ENCODE results near the gene AP4E1.
"Not testable (repeated sequence)": the region's sequence is repeated elsewhere in the genome, so short reads cannot be mapped to it uniquely, and the experiment has no call there.

The AP4E1 gene

DNA sequence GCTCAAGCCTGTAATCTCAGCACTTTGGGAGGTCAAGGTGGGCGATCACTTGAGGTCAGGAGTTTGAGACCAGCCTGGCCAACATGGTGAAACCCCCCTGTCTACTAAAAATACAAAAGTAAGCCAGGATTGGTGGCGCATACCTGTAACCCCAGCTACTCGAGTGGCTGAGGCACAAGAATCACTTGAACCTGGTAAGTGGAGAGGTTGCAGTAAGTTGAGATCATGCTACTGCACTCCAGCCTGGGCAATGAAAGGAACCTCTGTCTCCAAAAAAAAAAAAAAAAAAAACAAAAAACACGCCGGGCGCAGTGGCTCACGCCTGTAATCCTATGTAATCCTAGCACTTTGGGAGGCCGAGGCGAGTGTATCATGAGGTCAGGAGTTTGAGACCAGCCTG, 18.9 kb upstream of the AP4E1 start:
- no peak for DNase-seq (ENCODE audit: low spot score)

DNA sequence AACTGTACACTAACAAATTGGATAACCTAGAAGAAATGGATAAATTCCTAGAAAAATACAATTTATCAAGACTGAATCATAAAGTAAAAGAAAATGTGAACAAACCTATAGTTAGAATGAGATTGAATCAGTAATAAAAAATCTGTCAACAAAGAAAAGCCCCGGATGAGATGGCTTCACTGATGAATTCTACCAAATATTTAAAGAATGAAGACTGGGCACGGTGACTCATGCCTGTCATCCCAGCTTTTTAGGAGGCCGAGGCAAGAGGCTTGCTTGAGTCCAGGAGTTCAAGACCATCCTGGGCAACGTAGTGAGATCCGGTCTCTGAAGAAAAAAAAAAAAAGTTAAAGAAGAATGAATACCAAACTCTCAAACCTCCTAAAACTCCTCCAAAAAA, 17.7 kb upstream of the AP4E1 start:
- no peak for DNase-seq (ENCODE audit: low spot score)

DNA sequence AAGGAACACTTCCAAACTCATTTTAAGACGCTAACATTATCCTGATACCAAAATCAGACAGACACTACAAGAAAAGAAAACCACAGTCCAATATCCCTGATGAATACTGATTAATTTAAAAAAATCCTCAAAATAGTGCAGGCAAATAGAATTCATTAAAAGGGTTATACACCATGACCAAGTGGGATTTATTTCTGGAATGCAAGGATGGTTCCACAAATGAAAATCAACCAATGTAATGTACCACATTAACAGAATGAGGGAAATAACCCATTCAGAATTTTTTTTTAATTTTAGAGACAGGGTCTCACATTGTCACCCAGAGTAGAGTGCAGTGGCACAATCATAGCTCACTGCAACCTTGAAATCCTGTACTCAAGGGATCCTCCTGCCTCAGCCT, 17.3 kb upstream of the AP4E1 start:
- DNase-seq (ENCODE audit: low spot score) = no peak

DNA sequence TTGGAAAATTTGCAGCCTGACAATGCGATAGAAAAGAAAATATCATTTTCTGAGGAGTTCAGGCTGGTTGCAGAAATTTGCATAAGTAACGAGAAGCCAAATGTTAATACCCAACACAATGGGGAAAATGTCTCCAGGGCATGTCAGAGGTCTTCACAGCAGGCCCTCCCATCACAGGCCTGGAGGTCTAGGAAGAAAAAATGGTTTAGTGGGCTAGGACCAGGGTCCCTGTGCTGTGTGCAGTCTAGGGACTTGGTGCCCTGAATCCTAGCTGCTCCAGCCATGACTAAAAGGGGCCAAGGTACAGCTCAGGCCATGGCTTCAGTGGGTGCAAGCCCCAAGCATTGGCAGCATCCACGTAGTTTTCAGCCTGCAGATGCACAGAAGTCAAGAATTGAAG, 14.5 kb upstream of the AP4E1 start:
- DNase-seq (ENCODE audit: low spot score) = no peak

DNA sequence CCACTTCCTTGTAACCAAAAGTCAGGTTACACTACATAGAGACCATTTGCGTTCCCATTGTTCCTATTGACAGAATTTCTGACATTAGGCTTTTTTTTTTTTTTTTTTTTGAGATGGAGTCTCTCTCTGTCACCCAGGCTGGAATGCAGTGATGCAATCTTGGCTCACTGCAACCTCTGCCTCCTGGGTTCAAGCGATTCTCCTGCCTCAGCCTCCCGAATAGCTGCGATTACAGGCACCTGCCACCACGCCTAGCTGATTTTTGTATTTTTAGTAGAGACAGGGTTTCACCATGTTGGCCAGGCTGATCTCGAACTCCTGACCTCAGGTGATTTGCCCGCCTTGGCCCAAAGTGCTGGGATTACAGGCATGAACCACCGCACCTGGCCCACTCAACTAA, 7.1 kb upstream of the AP4E1 start:
- DNase-seq (ENCODE audit: low spot score) = not testable (repeated sequence)

DNA sequence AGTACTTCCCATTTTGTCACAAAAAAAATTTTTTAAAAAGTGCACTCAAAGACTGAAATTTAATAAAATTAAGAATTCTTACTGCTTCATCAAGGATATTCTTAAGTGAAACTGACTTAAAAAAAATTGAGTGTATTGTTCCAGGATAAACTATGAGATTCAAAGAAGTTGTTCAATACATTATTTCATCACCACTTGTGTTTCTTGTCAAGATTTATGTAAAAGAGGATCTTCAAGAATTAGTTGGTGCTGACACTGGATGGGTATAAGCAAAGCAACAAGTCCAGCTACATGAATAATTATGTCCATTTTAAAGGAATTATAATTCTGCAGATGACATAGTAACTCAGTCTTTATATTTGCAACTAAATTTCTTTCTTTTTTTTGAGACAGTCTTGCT, 4.3 kb upstream of the AP4E1 start:
- DNase-seq (ENCODE audit: low spot score) = no peak

DNA sequence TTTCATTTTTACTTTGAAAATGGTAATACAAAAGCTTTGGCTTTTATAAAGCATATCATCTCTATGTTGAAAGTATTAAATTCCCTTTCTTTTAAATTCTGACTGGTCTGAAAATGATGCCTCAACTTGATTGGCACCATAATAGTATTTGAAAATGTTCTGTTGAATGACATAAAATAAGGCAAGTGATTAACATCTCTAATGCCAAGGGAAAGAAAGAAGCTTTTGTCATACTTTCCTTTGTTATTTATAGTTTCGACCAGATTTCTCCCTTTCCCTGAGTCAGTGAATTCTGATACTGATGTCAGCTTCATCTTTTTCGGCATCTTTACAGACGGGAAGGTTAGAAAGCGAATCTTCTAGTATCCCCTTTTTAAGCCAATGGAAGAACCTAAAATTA, 3.4 kb upstream of the AP4E1 start:
- no peak for DNase-seq (ENCODE audit: low spot score)

DNA sequence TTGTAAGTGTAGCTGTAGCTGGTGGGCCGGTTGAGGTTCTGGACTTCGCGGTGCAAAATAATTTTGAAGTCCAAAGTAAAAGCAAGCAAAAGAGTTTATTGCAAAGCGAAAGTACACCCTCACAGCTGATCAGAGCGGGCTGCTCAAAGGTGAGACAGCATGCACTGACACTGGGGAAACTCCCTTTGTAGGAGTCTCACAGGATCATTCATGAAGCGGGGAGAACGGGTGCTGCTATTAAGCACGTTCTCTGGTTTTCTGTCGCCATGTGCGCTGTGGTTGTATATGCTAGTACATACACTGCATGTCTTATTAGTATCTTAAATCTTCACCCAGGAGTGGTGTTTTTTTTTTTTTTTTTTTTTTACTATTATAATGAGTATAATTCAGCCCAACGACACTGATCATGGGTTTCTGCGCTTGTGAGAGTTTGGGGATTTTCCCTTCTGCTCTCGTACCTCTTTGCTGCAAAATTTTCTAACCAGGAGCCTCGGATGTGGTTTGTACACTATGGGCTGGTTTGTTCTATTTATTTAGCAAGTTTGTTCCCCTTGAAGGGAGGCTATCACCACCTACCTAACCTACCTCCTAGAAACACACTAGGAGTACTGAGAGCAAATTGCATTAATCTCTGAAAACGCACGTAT, 1.4 kb upstream of the AP4E1 start:
- DNase-seq (ENCODE audit: low spot score) = no peak

DNA sequence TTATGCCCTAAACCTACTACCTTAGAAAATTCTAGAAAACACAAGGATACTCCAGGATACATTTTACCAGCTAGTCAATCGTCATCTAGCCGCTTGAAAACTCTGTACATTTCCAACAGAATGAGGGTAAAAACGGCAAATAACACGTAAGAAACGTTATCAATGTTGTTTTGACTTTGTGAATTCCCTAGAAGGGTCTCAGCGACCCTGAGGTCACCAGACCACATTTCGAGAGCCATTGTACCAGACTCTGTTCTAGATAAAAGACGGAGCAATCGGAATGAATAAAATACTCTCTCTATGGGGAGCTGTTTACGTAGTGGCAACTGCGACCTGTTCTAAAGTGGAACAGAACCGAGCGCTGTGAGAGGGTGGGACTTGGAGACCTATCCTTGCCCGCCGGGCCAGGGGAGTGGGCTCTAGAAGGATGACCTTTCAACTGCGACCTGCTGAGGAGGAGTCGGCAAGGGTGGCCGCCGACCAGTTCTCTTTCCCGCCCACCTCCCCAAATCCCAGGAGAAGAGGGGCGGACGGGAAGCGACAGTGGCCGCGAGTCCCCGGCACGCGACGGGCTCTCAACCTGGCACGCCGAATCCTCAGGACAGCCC, 778 bp upstream of the AP4E1 start:
- DNase-seq (ENCODE audit: low spot score) = peak; percentile 78

DNA sequence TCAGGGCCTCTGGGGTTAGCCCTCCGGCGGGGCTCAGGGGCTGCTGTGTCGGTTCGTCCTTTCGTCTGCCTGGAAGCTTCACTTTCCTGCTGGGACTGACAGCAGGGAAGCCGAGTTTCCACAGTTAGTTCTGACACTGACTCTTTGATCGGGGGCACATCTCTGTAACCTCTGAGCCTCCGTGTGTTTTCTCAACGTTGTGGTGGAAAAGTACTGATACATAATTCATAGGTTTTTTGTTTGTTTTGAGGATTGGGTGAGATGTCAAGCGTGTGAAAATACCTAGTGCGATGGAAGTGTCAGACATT, 481 bp downstream of the AP4E1 start:
- DNase-seq (ENCODE audit: low spot score) = no peak

DNA sequence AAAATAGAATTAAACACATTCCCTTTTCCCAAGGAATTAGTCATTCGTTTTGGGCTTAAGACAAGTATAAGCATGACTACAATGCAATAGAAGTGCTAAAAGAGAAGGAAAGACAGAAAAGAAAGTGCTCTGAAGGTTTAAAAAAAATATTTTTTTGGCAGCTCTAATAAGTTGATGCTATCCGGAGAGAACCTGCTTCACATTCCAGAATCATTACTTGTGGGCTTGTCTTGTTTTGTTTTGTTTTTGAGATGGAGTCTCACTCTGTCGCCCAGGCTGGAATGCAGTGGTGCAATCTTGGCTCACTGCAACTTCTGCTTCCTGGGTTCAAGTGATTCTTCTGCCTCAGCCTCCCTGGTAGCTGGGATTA, 1.9 kb downstream of the AP4E1 start:
- DNase-seq (ENCODE audit: low spot score) = not testable (repeated sequence)

DNA sequence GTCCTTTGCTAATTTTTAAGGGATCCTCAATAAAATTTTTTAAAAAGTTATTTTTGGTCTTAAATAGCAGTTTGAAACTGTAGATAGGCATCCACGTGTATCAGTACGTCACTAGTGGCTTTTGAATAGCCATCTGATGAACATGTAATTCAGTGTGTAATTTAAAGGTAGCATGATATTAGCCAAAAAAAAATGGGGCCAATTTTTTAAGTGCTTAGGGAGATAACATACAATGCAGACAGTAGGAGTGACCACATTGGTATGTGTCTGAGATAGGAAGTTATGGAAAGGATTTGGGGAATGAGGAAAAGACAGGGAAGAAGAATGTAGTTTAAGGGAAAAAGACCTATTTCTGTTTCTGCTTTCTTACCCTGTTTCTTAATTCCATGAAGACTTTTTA, 2.5 kb downstream of the AP4E1 start:
- DNase-seq (ENCODE audit: low spot score) = no peak

DNA sequence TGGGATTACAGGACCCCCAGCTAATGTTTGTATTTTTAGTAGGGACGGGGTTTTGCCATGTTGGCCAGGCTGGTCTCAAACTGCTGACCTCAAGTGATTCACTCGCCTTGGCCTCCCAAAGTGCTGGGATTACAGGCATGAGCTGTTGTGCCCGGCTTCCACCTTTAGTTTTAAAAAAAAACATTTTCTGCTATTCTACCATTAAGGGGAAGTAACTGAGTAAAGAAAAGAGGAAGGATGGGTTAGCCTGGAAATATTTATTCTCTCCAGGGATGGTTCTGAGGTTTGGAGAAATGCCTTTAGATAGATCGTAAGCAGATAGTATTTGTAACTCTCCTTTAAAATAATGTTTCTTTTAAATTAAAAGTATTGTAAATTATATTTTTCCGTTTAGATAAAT, 3.1 kb downstream of the AP4E1 start:
- no peak for DNase-seq (ENCODE audit: low spot score)

DNA sequence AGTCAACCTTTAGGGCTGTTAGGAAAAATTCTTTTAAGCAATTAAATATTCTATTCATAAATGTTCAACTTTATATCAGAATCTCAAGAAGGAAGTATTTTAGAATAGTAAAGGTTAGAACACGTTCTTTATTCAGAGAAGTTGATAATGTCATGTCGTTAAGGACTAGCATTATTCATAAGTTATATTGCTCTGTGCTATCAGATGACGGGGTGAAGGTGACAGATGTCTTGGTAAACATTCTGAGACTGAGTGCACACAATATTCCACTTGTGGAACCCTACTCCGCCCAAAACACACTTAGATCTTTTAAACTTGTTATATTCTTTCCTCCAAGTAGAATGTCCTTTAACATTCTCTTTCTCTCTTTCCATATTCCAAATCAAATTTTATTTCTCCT, 7.9 kb downstream of the AP4E1 start:
- no peak for DNase-seq (ENCODE audit: low spot score)

DNA sequence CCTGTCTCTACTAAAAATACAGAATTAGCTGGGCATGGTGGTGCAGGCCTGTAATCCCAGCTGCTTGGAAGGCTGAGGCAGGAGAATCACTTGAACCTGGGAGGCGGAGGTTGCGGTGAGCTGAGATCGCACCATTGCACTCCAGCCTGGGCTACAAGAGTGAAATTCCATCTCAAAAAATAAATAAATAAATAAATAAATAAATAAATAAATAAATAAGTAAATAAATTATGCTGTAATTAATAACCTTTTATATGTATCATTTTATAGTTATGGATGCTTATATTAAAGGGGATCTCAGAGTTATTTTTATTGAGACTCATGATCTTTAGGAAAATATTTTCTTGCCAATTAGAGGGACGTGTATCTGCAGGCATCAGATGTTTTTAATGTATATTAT, 10.9 kb downstream of the AP4E1 start:
- DNase-seq (ENCODE audit: low spot score) = not testable (repeated sequence)

DNA sequence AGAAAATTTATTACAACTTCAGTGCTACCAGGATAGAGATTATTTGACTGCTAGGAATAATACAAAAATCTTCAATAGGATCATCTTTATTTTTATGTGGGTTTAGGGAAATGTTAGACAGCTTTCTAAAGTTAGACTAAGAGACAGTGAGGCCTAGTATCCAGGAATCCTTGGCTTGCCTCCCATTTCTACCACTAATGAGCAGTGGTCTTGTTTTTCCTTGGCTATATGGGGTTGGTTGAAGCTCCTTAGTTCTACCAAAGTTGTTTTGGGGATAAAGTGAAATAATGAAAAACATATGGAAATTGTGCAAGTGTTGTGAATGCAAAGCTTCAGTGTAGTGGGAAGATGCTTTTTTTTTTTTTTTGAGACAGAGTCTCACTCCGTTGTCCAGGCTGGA, 16.8 kb downstream of the AP4E1 start:
- no peak for DNase-seq (ENCODE audit: low spot score)

DNA sequence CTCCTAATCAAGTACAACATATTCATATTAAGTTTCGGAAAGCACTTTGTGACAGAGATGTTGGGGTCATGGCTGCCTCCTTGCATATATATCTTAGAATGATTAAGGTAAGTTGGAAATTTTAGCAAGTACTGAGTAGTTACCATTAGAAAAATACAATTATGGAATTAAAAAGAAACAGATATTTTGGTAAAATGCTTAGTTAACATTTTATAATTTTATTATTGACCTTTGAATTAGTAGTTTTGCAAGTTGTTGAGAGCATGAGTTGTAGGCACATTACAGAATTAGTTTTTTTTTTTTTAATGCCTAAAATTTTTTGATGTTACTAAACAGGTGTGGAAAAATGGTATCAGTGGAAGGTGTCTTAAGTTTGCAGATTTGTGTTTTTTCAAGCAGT, 20.6 kb downstream of the AP4E1 start:
- no peak for DNase-seq (ENCODE audit: low spot score)

DNA sequence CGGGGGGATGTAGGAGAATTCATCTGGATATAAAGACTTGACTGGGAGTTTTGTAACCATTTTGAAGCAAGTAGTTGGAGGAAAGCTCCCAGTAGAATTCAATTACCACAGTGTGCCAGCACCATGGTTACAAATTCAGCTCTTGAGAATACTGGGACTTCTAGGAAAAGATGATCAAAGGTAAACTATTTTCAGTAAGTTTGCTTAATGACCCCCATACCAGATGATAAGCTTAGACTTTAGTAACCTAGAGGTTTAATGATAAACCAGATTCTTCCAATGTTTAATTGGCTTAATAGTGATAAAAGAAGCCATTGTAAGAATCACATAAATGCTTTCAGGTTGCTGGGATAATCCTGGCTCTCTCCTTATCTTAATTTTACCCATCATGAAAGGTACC, 22.3 kb downstream of the AP4E1 start:
- no peak for DNase-seq (ENCODE audit: low spot score)

DNA sequence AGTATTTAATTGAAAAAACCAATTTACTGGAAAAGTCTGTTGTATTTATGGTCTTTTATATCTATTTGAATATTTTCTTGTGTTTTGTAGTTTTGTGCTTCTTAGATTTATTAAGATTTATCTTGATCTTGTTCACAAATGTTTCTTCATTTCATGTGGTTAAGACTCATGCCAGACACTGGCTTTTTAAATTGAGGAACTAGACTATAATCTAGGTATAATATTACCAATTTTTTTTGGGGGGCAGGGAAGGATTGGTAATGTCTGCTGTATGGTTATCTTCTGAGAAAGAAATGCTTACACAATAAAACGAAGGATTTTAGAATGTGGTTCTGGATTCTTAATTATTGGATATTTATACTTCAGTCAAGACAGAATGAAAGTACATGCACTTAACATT, 24.9 kb downstream of the AP4E1 start:
- no peak for DNase-seq (ENCODE audit: low spot score)

DNA sequence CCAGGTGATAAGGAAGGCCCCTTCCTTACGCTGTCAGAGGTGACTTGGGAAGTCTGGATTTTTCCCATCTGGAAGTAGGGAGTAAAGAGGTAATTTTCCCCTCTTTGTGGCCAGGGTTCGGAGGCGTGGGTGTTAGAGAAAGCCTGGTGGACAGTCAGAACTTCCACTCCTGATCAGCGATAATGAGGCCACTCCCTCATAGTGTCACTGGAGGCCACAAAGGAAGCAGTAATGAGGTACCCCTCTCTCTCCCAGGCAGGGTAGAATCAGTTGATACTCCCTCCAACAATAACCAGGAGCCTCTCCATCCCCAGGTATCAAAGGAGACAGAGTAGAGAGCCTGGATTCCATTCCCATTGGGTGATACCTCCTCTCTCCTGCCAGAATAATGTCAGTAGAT, 30.0 kb downstream of the AP4E1 start:
- DNase-seq (ENCODE audit: low spot score) = no peak

DNA sequence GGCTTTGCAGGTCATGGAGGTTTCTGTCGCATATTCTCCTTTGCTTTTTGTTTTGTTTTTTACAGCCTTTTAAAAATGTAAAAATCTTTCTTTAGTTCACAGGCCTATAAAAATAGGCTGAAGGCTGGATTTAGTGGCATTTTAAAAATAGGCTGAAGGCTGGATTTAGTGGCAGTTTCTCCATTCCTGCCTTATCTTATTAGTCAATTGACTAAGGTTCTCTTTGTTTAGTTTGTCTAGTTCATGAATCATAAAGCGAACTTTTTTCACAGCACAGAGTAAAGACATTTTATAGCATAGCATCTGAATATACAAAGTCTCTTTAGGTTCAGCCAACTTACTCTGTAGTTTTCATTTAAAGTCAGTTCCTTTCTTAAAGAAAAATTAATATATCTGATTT, 31.4 kb downstream of the AP4E1 start:
- no peak for DNase-seq (ENCODE audit: low spot score)

DNA sequence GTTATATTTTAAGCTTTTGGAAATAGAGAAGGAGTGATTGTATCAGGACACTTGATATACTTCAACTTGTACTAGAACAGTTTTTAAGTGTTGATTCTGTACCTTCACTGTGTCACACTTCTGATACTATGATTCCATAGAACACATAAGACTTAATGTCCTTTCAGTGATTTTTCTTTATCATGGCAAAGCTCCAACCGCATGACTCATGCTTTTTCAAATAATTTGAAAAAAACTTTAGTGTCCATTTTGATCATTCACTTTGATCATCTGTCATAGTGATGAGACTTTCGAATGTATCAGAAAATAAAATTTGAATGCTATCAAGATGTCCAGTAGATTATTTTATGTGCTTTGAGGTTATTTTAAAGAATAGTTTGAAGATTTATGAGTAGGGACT, 32.0 kb downstream of the AP4E1 start:
- DNase-seq (ENCODE audit: low spot score) = no peak

DNA sequence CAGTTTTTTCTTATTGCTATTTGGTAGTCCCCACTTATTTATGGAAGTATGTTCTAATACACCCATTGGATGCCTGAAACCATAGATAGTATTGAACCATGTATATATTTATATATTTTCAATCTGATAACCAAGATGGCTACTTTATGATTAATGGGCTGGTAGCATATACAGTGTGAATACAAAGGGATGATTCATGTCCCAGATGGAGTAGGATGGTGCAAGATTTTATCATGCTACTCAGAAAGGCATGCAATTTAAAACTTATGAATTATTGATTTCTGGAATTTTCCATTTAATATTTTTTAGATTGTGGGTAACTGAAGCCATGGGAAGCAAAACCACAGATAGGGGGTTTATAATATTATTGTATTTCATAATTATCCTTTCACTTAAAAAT, 35.2 kb downstream of the AP4E1 start:
- DNase-seq (ENCODE audit: low spot score) = no peak

DNA sequence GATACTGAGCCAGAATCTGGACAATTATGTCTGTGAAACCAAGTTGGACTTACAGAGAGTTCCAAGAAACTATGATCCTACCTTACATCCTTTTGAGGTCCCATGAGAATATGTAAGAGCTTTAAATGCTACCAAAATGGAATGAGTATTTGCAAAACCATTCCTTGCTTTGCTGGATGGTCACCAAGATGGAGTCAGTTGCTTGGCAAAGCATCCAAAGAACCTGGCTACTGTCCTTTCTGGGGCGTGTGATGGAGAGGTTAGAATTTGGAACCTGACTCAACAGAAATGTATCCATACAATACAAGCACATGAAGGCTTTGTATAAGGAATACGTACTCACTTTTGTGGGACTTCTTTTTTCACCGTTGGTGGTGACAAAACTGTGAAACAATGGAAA, 36.2 kb downstream of the AP4E1 start:
- DNase-seq (ENCODE audit: low spot score) = no peak

DNA sequence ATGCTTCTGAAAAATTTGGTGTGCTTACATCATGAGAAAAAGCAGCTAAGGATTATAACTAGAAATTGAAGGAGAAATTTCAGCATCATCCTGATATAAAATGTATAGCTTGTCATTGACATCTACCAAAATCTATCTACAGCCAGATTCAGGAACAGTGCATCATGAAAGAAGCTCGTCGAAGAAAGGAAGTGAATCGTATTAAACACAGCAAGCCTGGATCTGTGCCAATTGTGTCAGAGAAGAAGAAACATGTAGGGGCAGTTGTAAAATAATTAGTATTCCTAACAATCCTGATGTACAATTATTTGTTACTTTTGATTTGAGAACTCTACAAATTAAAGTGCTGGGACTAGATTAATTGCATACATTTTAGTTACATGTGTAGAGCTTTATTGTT, 37.2 kb downstream of the AP4E1 start:
- DNase-seq (ENCODE audit: low spot score) = no peak
